Fibroblast of mammary gland (primary cell): Measurements from ENCODE around the gene NTS.

Source experiments
- DNase-seq: peaks from one replicate; pipeline ENCODE4 v3.0.0-alpha.2; 2010; ENCODE audit warnings: low read depth
- H3K4me3 ChIP-seq: 2 replicates; pipeline ENCODE4 v1.5.1; 2011; ENCODE audit warnings: low read depth, mild to moderate bottlenecking, low read length, moderate library complexity; ENCODE audit not compliant: control insufficient read depth
- CTCF ChIP-seq: conservative IDR thresholded peaks from 2 replicates; pipeline ENCODE4 v1.5.1; 2011; ENCODE audit warnings: low read depth, low read length, inconsistent platforms; ENCODE audit not compliant: control insufficient read depth, insufficient read depth

The NTS gene

GRCh38 chr12:85856966-85857365, 17.1 kb upstream of the NTS start:
- TF ChIP-seq CTCF: no peak
- no peak overlapping the region for H3K4me3 ChIP-seq
- DNase-seq: no peak

- no peak overlapping the region for H3K4me3 ChIP-seq
- TF ChIP-seq CTCF: no peak
- DNase-seq: peak; percentile 22
Observed at GRCh38 chr12:85865890-85866289, 8.2 kb upstream of the NTS start.

GRCh38 chr12:85866986-85867776, 6.9 kb upstream of the NTS start:
- peak; percentile 72 for DNase-seq
- H3K4me3 ChIP-seq: no peak overlapping the region
- peak; percentile 85 for TF ChIP-seq CTCF

GRCh38 chr12:85872497-85873091, 1.5 kb upstream of the NTS start:
- no peak overlapping the region for H3K4me3 ChIP-seq
- peak; percentile 72 for DNase-seq
- TF ChIP-seq CTCF: peak; percentile 86

GRCh38 chr12:85877459-85877858, 3.4 kb downstream of the NTS start:
- TF ChIP-seq CTCF: no peak
- H3K4me3 ChIP-seq: no peak overlapping the region
- DNase-seq: no peak

- no peak overlapping the region for H3K4me3 ChIP-seq
- no peak for TF ChIP-seq CTCF
- DNase-seq: no peak
Observed at GRCh38 chr12:85883763-85884162, 9.7 kb downstream of the NTS start.
